ENCODE data around the gene SCNN1B. TPM values are rescaled to one million over a fixed set of nuclear protein-coding genes. Genes with fewer than 3 reads are reported as not detected.

The SCNN1B gene
- polyA plus RNA-seq, 1 experiment, result not detected

Other genes with a start within 250 kb of the SCNN1B start
- 4.5 and 4.7 TPM in 2 replicates for gene USP31, start 152.8 kb upstream of the SCNN1B start, polyA plus RNA-seq (2011; rRNA removed)
- gene SCNN1G, start 119.6 kb upstream of the SCNN1B start, polyA plus RNA-seq (2011; rRNA removed), result not detected in 2 replicates
- 19.6 and 24.5 TPM in 2 replicates for gene COG7, start 150.9 kb downstream of the SCNN1B start, polyA plus RNA-seq (2011; rRNA removed)
- 32.3 and 42.5 TPM in 2 replicates for gene GGA2, start 208.2 kb downstream of the SCNN1B start, polyA plus RNA-seq (2011; rRNA removed)